HT-29 (cell line): ENCODE measurements around the gene FAM217A. TPM values are rescaled to one million over a fixed set of nuclear protein-coding genes. Genes with fewer than 3 reads are reported as not detected.

Source experiments
- DNase-seq: peaks from one replicate; pipeline ENCODE4 v3.0.0-alpha.2; 2015; ENCODE audit warnings: low spot score
- total RNA-seq: library from RNA; depleted of rRNA; stranded (reverse); fragments of >200 nt; shearing (Covaris generic); gene quantifications from 2 replicates; pipeline ENCODE4 v1.2.3, GENCODE V29; 2014

The FAM217A gene
- total RNA-seq, 1 experiment from 2014 or later, result not detected

DNA sequence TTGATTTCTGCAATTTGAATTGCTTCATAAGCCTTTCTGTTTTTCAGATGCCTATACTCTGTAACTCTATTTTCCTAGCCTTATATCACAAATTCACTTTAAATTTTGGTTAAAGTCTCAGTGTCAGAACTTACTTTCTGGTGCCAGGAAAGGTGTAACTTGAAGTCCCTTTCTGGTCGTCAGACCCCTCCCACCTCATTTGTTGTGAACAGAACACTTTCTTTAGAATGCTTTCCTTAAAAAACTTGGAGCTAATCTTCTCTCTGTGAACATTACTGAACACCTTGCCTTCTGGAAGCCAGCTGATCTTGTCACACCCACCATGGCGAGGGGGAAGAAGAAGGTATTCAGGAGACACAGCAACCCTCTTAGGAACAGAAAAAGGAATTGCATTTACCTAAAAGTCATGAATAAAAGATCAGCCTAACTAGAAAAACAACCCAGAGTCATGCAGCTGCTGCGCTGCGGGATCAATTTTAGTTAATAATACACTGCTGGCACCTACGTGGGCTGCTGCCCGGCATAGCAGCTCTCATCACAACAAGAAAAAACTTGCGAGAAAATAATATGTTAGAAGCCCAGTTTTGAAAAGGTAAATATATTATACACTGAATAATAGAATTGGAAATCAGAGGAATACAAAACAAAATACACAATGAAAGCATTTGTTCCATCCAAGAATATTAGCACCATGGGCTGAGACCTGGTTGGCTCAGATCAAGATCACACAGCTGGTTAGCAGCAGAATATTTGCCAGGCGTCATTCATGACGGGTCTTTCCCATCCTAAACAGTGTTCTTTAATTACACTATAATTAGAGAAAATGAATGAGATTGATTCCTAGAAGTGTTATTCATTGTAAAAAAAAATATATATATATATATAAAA lies 5.8 kb upstream of the FAM217A start:
- no peak for DNase-seq

DNA sequence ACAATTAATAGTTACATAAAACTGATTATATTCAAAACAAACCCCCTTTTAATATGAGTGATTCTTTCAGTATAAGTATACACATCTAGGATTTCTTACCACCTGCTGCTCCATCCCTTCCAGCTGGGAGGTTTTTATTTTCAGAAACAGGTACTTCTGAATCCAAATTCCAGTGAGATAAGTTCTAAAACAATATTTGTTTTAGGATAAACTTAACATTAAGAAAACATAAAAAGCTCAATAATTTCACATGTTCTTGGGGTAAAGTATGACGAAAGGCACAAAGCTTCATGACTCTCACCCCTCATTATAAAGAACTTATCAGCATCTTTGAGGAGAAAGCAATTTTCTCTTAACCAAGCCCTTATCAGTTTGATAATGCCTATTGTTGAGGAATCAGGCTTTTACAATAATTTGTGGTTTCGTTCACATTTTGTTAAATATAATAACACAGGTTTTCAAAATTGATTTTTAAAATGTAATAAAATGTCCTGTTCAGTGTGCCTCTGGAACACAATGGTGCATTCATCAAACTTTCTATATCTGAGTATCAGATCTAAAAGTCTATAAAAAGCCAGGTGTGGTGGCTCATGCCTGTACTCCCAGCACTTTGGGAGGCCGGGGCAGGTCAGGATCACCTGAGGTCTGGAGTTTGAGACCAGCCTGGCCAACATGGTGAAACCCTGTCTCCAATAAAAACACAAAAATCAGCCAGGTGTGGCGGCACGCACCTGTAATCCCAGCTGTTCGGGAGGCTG lies 4.3 kb downstream of the FAM217A start:
- DNase-seq, result no peak

GRCh38 chr6:4071330-4071729 lies 7.6 kb downstream of the FAM217A start:
- no peak for DNase-seq

GRCh38 chr6:4069199-4069598 lies 9.7 kb downstream of the FAM217A start:
- no peak for DNase-seq

DNA sequence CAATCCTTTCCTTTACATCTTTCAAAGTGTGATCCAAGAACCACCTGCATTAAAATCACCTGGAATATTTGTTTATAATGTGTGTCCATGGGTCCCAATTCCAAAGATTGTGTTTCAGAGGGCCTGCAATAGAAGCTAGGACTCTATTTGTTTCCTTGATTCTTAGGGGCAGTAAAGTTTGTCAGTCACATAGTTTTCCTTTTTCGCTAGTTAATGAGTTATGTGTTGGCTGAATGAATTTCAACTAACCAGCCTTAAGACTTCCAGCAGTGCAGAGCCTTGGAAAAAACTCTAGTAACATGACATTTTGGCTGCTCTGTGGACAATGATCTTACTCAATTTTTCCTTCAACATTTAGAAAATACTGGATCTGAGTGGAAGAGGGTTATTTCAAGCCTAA lies 11.3 kb downstream of the FAM217A start:
- no peak for DNase-seq

DNA sequence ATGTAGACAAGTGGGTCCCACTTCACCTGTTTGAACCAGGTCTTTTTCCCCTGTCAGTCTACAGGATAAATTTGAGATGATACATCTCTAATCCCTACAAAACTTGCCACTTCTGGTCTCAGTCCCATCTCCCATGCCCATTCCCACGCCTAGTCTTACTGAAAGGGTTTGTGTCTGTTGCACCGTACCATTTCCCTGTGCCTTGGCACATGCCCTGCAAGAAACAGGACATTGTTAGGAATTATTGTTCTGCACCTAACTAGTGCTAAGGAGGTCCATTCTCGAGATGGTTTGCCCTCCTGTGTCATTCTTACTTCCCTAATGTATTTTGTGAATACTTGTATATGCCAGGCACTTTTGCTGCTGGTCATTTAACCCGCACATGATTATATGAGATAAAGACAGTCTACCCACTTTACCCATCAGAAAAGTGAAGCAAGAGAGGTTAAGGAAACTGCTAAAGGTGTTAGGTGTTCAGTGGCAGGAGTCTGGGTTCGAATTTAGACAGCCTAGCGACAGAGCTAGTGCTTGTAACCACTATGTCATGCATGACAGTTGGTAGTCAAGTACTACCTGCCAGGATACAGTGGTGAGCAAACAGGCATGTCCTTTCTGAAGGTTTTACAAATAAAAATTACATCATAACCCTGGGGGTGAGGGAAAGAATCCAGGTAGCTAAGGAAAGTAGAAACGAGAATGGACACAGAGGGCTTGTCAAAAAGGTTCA lies 12.7 kb downstream of the FAM217A start:
- DNase-seq, result peak; percentile 6

GRCh38 chr6:4059115-4059777 lies 19.7 kb downstream of the FAM217A start:
- DNase-seq, result no peak

DNA sequence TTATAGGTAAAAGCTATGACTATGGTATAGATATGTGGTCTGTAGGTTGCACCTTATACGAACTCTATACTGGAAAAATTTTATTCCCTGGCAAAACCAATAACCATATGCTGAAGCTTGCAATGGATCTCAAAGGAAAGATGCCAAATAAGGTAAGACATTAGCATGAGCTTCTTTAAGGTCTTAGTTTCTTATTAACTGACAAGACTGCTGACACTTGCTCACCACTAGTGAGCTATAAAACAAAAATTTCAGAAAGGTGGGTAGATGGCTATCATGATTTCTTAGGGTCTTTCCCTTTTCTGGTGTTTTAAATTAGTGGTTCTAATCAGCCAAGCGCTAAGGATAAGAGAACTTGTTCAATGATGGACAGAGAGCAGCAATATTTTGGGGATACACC lies 21.9 kb downstream of the FAM217A start:
- no peak for DNase-seq

- DNase-seq, result peak; percentile 51
These were observed 23.4 kb downstream of the FAM217A start for GRCh38 chr6:4055420-4056041.

DNA sequence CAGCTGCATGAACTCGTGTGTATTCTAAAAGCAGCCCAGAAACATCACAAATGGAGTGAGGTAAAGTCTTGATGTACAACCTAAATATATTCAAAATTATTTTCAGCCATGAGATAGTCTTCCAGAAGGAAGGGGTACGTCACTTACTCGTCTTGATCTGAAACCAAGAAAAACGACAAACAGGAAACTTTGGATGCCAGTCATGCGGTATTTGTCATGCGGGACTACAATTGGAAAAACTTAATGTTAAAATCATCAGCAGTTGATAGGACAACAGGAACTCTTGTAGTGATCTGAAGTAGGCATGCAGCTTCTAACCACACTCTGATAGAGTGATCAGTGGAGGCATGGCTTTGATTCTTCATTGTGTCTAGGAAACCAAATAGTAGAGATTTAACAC lies 29.7 kb downstream of the FAM217A start:
- no peak for DNase-seq

GRCh38 chr6:4041480-4041879 lies 37.5 kb downstream of the FAM217A start:
- no peak for DNase-seq

DNA sequence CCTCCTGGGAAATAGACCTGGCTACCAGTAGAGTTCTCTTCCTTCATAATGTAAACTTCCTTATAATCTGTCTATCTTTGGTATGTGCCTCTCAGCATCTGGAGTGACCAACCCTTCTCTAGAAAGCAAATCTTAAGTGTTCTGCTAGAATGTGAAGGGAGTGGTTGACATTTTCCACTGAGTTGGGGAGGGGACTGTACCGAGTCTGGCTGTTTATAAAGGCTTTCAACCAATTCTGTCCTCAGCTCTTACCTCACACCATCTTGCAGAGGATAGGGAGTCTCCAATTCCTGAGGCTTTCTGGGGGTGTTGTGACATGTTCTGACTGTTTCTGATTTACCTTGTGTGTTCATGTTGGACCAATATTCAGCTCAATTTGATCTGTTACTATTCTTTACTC lies 39.6 kb downstream of the FAM217A start:
- DNase-seq, result no peak

DNA sequence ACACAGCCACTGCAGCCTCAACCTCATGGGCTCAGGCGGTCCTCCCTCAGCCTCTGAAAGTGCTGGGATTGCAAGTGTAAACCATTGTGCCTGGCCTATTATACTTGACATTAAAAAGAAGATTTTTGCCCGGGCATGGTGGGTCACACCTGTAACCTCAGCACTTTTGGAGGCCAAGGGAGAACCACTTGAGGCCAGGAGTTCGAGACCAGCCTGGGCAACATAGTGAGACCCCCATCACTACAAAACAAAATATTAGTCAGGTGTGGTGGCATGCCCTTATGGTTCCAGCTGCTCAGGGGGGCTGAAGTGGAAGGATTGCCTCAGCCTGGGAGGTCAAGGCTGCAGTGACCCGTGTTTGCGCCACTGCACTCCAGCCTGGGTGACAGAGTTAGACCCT lies 42.4 kb downstream of the FAM217A start:
- DNase-seq, result no peak

GRCh38 chr6:4032475-4032874 lies 46.5 kb downstream of the FAM217A start:
- no peak for DNase-seq

- DNase-seq, result no peak
These were observed 47.5 kb downstream of the FAM217A start for GRCh38 chr6:4031442-4031841.

- no peak for DNase-seq
These were observed 48.3 kb downstream of the FAM217A start for GRCh38 chr6:4030669-4031068.

- no peak for DNase-seq
These were observed 49.2 kb downstream of the FAM217A start for GRCh38 chr6:4029687-4030086.

DNA sequence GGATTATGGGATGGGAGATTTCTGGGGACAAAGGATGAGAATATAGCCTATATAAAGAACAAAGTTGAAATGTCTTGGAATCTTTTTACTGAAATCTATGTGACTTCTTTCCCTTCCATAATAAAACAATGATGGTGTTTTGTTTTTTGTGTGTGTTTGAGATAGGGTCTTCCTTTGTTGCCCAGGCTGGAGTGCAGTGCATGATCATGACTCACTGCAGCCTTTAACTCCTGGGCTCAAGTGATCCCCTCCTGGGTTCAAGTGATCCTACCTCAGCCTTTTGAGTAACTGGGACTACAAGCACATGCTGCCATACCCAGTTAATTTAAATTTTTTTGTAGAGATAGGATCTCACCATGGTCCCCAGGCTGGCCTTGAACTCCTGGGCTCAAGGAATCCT lies 50.9 kb downstream of the FAM217A start:
- no peak for DNase-seq

GRCh38 chr6:4025681-4026080 lies 53.3 kb downstream of the FAM217A start:
- no peak for DNase-seq

GRCh38 chr6:4023240-4023639 lies 55.7 kb downstream of the FAM217A start:
- DNase-seq, result no peak
